BJ (cell line): Measurements from ENCODE around the gene LEFTY1. TPM values are rescaled to one million over a fixed set of nuclear protein-coding genes. Genes with fewer than 3 reads are reported as not detected.
"Not testable (repeated sequence)": the region's sequence is repeated elsewhere in the genome, so short reads cannot be mapped to it uniquely, and the experiment has no call there.

Experiments used
- CTCF ChIA-PET: fragments of 350-600 bp; formaldehyde crosslinking; extraction: SDS; loops from one replicate; lab custom pipeline; 2021; ENCODE audit warnings: antibody characterized with exemption, inconsistent platforms; lab: Yijun Ruan, JAX
- POLR2A ChIA-PET: fragments of 300-600 bp; sonication (Branson Sonifier 250); formaldehyde crosslinking; extraction: SDS; loops from one replicate; lab custom pipeline; 2021; ENCODE audit warnings: antibody characterized with exemption; lab: Charles Lee
- DNase-seq: peaks from one replicate; pipeline ENCODE4 v3.0.0-alpha.2; 2011; ENCODE audit warnings: low read depth
- H3K27me3 ChIP-seq: 2 replicates; pipeline ENCODE4 v1.6.0; 2011; ENCODE audit warnings: low read length; ENCODE audit not compliant: control insufficient read depth, insufficient read depth
- H3K36me3 ChIP-seq: 2 replicates; pipeline ENCODE4 v1.5.1; 2011; ENCODE audit warnings: low read length; ENCODE audit not compliant: control insufficient read depth, insufficient read depth
- H3K4me3 ChIP-seq: 2 replicates; pipeline ENCODE4 v1.5.1; 2011; ENCODE audit warnings: low read depth, mild to moderate bottlenecking, control low read depth, low read length
- polyA plus RNA-seq: library from polyadenylated mRNA; depleted of rRNA; stranded (reverse); fragments of >200 nt; gene quantifications from 2 replicates; pipeline ENCODE4 v1.2.3, GENCODE V29; 2011
- TF ChIP-seq, protein P1 (sequence below): IDR thresholded peaks from 2 replicates; pipeline ENCODE4 v1.5.1; 2011; ENCODE audit warnings: low read depth, mild to moderate bottlenecking, control low read depth, inconsistent platforms, low read length, moderate library complexity; ENCODE audit not compliant: insufficient read depth

The LEFTY1 gene
- polyA plus RNA-seq, 1 experiment: 0.10 TPM

DNA sequence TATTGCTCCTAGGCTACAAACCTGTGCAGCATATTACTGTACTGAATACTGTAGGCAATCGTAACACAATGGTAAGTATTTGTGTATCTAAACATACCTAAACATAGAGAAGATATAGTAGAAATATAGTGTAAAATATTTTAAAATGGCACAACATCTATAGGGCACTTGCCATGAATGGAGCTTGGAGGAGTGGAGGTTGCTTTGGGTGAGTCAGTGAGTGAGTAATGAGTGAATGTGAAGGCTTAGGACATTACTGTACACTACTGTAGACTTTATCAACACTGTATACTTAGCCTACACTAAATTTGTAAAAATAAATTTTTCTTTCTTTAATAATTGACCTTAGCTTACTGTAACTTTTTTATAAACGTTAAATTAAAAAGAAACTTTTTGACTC, 44.1 kb upstream of the LEFTY1 start:
- TF ChIP-seq, protein P1, sequence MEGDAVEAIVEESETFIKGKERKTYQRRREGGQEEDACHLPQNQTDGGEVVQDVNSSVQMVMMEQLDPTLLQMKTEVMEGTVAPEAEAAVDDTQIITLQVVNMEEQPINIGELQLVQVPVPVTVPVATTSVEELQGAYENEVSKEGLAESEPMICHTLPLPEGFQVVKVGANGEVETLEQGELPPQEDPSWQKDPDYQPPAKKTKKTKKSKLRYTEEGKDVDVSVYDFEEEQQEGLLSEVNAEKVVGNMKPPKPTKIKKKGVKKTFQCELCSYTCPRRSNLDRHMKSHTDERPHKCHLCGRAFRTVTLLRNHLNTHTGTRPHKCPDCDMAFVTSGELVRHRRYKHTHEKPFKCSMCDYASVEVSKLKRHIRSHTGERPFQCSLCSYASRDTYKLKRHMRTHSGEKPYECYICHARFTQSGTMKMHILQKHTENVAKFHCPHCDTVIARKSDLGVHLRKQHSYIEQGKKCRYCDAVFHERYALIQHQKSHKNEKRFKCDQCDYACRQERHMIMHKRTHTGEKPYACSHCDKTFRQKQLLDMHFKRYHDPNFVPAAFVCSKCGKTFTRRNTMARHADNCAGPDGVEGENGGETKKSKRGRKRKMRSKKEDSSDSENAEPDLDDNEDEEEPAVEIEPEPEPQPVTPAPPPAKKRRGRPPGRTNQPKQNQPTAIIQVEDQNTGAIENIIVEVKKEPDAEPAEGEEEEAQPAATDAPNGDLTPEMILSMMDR: no peak
- ChIA-PET POLR2A (interaction anchor here (0.5 kb wide), 1 partner anchor 367 kb away, joined by 4 read pairs; no protein-coding TSS in a partner anchor), CTCF (interaction anchor here (0.7 to 1.2 kb wide), 2 partner anchors 8 to 452 kb away, joined by 3 read pairs; partner anchors contain the start of gene LEFTY2)
- Histone ChIP-seq H3K4me3 (no peak overlapping the region), H3K36me3 (no peaks in the 10 kb centered on the region), H3K27me3 (no peaks in the 10 kb centered on the region)
- DNase-seq: no peak

DNA sequence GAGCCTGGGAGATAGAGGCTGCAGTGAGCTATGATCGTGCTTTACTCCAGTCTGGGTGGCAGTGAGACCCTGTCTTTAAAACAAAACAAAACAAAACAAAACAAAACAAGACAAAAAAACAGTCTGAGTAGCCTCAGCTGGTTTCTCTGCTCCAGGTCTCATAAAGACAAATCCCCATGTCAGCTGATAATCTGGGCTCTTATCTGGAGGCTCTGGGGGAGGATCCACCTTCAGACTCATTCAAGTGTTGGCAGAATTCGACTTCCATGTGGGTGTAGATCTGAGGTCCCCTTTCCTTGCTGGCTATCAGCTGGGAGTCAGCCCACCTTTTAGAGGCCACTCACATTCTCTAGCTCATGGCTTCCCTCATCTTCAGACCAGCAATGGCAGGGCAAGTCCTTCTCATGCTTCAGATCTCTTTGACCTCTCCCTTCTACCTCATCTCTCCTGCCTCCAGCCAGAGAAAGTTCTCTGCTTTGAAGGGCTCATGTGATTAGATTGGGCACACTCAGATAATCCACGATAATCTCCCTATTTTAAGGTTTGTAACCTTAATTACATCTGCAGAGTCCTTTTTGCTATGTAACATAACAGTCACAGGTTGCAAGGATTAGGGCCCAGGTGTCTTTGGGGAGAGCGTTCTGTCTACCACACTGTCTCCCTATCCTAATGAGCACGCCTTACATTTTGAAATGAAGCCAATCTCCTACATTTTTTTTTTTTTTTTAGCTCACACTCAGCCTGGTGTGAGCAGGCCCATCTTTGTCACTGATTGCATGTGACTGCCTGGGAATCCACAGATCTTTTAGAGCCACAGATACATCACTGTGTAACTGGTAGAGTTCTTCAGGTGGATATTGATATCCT, 42.6 kb upstream of the LEFTY1 start:
- TF ChIP-seq, protein P1: no peak
- POLR2A ChIA-PET: no interaction called here

DNA sequence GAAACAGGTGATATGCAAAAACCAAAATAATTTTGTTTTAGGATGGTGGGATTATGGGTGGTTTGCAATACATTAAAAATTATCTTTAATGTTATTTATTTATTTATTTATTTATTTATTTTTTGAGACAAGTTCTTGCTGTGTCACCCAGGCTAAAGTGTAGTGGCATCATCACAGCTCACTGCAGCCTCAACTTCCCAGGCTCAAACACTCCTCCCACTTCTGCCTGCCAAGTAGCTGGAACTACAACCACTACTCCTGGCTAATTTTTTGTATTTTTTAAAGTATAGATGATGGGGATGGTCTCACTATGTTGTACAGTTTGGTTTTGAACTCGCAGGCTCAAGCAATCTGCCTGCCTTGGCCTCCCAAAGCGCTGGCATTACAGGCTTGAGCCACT, 41.6 kb upstream of the LEFTY1 start:
- TF ChIP-seq, protein P1: no peak
- no peaks in the 10 kb centered on the region for H3K27me3 ChIP-seq
- no peak for DNase-seq
- ChIA-PET POLR2A (no interaction called here), CTCF (no interaction called here)
- no peaks in the 10 kb centered on the region for H3K36me3 ChIP-seq
- no peak overlapping the region for H3K4me3 ChIP-seq

More for the DNA sequence above, 42.6 kb upstream of the LEFTY1 start:
- no peak for DNase-seq
- H3K27me3 ChIP-seq: no peaks in the 10 kb centered on the region
- CTCF ChIA-PET: interaction anchor here (1.2 kb wide), 1 partner anchor 10 kb away, joined by 3 read pairs; the partner anchor contains the start of gene LEFTY2
- H3K36me3 ChIP-seq: no peaks in the 10 kb centered on the region
- H3K4me3 ChIP-seq: no peak overlapping the region

DNA sequence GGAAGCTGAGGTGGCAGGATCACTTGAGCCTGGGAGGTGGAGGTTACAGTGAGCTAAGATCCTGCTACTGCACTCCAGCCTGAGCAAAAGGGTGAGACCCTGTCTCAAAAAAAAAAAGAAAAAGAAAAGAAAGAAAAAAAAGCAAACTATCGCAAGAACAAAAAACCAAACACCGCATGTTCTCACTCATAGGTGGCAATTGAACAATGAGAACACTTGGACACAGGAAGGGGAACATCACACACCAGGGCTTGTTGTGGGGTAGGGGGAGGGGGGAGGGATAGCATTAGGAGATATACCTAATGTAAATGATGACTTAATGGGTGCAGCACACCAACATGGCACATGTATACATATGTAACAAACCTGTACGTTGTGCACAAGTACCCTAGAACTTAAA, 40.5 kb upstream of the LEFTY1 start:
- DNase-seq, H3K36me3 ChIP-seq, POLR2A ChIA-PET, H3K27me3 ChIP-seq, H3K4me3 ChIP-seq: not testable (repeated sequence)
- CTCF ChIA-PET: interaction anchor here (1.2 kb wide), 1 partner anchor 453 kb away, joined by 3 read pairs; no protein-coding TSS in a partner anchor

DNA sequence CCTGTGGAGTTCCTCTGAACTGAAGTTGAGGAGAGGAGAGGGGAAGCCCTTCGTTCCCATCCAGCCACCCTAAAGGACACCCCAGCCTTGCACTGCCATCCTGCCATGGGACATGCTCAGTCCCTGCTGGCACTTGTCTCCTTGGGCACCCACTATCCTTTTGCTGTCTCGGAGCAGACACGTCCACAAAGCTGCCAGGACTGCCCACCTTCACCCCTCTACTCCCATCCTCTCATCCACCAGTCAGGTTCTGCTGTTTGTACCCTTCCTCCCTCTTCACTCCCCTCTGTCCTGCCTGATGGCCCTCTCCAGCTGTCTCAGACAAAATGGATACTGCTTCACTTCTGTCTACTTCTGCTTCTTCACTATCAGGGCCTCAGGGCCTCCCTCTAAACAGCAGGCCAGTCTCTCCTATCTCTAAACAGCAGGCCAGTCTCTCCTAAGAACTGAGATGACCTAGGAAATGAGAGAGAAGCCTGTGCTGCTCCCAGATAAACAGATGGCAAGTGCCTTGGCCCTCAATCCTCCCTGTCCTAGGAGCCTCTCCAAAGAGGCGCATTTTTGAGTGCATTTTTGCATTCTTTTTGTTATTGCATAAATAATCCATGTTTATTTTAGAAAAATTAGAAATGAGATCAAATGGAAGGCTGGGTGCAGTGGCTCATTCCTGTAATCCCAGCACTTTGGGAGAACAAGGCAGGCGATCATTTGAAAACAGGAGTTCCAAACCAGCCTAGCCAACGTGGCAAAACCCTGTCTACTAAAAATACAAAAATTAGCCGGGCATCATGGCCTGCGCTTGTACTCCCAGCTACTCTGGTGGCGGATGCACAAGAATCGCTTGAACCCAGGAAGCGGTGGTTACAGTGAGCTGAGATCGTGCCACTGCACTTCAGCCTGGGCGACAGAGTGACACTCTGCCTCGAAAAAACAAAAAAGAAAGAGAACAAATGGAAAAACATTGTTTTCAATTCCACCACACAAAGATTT, 39.5 kb upstream of the LEFTY1 start:
- POLR2A ChIA-PET: no interaction called here
- no peak overlapping the region for H3K4me3 ChIP-seq
- no peaks in the 10 kb centered on the region for H3K27me3 ChIP-seq
- TF ChIP-seq, protein P1: no peak
- H3K36me3 ChIP-seq: no peaks in the 10 kb centered on the region
- CTCF ChIA-PET: interaction anchor here (1.2 kb wide), 1 partner anchor 452 kb away, joined by 3 read pairs; no protein-coding TSS in a partner anchor
- DNase-seq: no peak
